ACHN (cell line): ENCODE measurements around the gene DCUN1D4.
"Not testable (repeated sequence)": the region's sequence is repeated elsewhere in the genome, so short reads cannot be mapped to it uniquely, and the experiment has no call there.

Source experiments
- DNase-seq: peaks from one replicate; pipeline ENCODE4 v3.0.0-alpha.2; 2015
- in situ Hi-C: cut with HindIII; loops from 2 replicates; pipeline ENCODE4 v1.10.0; 2017; ENCODE audit warnings: low sequenced_read_pairs, low pct_ligation_motif_present, low pct_unique_long_range_greater_than_20kb

The DCUN1D4 gene

DNA sequence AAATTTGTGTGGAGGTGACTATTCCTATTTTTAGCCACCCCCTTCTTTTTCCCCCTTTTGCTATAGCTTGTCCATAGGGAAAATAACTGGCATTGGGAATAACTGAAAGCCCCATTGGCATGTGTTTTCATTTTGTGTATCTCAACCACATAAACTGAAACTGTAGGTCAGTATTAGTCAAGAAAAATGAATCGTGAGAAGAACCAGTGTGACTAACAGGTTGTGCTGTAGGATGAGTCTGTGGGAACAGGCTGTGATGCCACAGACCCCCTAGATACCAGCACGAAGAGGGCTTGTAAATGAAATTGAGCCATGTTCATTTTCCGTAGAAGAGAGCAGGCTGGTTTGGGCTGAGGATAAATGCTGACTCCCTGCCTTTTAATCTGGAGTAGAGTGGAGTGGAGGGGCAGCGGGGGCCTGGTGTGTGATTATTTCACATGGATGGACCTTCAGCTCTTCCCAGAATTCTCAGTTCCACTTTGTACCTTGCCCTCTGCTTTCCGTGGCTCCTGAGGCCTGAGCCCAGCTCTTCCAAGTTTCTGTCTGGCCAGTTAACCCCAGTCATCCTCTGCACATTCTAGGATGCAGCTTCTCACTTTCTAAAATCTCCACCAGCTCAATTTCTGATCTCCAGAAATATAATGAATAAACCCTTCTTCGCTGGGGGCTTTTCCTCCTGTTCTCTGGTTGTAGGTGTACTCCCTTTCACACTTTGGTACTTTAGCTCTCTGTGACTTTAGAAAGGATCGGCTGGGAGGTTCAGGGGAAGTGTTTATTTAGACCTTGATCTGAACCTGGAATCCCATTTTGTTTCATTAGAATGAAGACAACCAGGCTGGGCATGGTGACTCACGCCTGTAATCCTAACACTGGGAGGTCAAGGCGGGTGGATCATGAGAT lies 37.3 kb downstream of the DCUN1D4 start:
- in situ Hi-C loops, result no loop called here
- no peak for DNase-seq

DNA sequence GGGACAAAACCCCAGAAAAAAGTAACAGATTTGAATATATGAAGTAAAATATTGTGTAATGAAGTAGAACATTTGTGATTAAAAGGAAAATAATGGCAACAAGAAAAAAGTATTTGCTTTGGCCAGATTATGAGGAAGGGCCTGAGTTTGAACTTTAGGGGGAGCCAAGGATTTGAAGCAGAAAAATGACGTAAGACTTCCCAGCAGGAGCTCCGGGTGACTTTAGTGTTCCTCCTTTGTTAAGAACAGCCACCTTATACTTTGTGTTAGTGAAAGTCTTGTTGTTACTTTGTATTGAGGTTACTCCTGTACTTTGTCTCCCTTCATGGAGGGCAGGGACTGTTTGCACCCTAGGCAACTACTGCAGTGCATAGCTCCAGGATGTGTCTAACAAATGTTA lies 41.1 kb downstream of the DCUN1D4 start:
- in situ Hi-C loops, result no loop called here
- no peak for DNase-seq

DNA sequence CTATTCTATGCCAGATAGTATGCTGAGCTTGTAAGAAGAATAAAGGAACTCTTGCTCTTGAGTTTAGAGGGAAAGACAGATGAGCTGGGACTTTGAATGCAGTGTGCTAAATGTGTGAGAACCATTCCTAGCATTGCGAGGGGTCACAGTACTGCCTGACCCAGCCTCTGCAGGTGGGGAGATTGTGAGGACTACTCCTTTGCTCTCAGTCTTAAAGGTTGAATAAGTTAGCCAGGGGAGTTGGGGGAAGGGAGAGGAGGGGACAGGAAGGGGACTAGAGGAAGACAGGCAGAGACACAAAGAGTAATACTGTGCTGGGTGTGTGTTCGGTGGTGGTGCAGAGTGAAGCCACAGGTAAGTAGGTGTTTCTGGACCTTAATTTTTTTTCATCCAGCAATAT lies 41.7 kb downstream of the DCUN1D4 start:
- DNase-seq, result no peak
- in situ Hi-C loops, result no loop called here

DNA sequence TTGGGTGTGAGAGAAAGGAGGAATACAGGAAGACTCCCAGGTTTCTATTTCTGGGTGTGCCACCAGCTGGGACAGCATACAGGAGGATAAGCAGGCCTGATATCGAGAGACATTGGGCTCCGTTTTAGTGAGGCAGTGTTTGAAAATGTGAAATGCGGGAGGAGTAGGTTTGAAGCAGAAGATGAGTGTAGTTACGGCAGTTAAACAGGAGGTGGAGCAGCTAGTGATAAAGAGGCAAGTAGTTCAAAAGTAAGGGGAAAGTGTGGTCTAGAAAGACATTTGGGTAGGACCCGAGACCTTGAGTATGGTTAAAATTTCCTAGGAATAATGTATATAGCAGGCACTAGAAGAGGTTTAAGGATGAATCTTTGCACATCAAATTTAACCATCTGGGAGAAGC lies 42.4 kb downstream of the DCUN1D4 start:
- in situ Hi-C loops, result no loop called here
- DNase-seq, result peak; percentile 41

DNA sequence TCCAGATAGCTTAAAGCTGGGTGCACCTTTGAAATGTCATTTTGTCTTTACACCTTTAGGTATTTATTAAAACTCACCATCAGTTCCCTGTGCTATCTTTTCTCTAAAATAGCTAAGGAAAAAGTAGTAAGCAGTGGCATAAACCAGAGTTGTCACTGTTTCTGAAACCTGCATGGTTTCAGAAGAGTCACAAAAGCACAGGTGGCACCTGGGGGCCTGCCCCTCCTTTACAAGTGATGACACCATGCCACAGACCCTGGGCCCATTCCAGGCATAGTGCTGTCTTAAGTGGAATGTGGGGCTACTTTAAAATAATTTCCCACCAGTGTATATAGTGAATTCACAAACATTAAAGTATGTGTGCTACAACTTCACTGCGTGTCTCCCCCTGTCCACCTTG lies 47.8 kb downstream of the DCUN1D4 start:
- in situ Hi-C loops, result no loop called here
- DNase-seq, result no peak

DNA sequence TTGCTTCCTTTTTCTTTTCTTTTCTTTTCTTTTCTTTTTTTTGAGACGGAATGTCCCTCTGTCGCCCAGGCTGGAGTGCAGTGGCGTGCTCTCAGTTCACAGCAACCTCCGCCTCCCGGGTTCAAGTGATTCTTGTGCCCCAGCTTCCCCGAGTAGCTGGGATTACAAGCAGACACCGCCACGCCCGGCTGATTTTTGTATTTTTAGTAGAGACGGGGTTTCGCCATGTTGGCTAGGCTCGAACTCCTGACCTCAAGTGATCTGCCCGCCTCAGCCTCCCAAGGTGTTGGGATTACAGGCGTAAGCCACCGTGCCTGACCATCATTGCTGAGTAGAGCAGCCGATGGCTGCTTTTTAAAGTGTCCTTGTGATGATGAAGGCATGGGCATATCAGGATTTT lies 50.4 kb downstream of the DCUN1D4 start:
- DNase-seq, in situ Hi-C loops: not testable (repeated sequence)

DNA sequence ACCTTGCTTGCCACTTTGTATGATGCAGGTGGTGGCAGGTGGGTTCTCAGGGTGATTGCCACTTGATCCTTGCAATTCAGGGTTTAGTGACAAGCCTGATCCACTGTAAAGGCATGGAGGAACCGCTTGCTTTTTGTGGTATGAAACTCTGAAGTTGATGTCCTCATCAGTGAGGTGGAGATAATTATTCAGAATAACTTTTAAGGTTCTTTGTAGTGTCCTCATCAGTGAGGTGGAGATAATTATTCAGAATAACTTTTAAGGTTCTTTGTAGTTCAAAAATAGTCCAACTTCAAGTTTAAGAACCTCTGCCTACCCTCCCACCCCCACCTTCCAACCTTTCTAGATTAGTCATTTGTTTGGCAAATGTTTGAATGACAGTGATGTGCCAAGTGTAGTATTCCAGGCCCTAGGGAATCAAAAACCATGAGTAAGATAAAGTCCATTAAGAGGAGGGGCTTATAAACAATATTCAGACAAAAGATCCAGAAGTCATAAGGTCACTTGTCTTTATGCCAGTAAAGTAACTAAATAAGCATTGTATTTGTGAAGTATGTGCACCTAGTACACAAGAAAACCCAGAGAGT lies 51.2 kb downstream of the DCUN1D4 start:
- in situ Hi-C loops, result no loop called here
- DNase-seq, result peak; percentile 13

DNA sequence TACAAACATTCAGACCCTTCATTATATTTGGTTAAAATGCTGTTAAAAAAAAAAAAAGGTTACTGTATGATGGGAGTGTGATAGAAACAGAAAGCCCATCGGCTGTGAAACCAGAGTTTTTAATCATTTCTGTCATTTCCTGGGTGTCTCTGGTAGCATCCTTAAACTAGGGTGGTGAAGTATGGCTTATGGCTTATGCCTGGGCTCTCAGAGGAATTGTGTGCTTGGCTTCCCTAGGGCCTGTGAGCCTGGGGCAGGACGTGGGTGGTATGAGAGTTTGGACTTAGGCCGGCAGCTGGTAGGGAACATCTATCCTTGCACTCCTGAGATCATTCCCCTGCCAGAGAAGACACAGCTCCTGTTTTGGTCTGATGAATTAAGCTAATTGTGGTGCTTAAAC lies 52.2 kb downstream of the DCUN1D4 start:
- DNase-seq, result no peak
- in situ Hi-C loops, result no loop called here

DNA sequence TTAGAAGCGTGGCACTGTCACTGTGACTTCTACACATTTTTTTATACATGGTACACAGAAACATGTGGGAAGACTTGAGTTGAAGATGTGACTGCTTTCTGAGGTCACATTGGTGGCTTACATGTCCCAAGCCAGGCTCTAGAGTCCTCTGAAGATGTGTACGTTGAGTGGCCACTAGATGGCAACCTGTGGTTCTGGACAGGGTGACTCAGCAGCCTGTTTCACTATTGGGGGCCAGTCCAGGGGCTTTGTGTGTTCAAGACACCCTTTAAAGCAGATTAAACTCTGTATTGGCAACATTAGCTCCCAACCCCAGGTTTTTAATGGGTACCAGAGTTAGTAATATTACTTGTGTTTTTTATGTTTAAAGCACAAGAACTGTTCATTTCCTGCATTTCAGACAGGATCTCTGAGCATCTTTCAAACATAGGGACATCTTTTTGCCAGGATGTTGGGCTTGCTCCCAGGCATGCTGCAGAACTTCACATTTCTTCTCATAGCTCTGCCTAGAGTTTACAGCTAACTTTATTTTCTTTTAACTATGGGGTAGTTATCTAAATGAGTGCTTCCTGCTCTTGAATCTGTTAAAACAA lies 53.0 kb downstream of the DCUN1D4 start:
- in situ Hi-C loops, result no loop called here

DNA sequence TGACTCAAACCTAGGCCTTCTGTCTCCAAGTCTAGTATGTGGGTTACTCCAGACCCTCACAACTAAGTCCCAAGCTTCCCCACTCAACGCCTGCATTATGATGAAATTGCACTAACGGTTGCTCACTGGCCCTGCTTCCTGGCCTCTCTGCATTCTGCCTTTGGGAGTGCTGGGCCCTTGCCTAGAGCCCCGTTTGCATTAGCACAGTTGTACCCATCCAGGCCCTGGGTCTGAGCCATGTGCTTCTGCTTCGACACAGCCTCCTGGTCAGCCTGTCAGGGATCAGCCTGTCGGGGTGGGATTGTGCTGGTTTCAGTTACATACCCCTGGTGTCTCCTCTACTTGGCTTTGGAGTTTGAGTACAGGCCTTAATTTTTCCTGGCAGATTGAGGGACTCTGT lies 58.4 kb downstream of the DCUN1D4 start:
- DNase-seq, result no peak
- in situ Hi-C loops, result no loop called here

More for the DNA sequence above, 53.0 kb downstream of the DCUN1D4 start:
- DNase-seq, result peak; percentile 58

DNA sequence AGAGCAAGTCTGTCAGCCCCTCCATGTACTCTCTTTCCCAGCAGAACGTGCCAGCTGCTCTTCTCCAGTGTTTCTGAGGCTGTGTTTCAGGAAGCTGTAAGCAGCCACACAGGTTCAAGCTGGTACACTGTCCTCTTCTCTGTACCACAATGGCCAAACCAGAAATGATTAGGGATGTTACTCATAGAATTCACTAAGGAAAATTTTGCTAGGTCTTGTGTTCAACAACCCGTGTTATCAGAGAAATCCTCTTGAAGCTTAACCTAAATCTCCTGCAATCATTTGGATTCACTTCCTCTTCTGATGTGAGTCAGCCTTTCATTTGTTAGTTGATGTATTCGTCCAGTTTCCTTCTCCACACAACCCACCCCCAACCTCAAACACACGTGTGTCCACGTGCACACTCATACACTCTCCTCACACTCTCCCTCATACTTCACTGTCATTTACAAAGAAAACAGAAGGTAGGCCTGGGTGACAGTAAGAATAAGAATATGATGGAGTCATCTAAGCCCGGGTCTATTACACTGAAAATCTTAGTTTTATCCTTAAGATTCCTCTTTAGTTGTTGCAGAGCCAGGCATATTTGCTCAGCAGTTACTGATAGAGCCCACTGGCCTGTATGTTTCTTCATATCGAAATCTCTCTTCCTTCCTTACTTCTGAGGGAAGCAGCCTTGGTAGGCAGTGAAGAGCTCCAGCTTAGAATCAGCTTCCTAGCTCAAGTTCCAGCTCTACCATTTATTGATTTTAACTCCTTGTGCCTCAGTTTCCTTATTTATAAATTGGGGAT lies 63.4 kb downstream of the DCUN1D4 start:
- DNase-seq, result no peak
- in situ Hi-C loops, result no loop called here

DNA sequence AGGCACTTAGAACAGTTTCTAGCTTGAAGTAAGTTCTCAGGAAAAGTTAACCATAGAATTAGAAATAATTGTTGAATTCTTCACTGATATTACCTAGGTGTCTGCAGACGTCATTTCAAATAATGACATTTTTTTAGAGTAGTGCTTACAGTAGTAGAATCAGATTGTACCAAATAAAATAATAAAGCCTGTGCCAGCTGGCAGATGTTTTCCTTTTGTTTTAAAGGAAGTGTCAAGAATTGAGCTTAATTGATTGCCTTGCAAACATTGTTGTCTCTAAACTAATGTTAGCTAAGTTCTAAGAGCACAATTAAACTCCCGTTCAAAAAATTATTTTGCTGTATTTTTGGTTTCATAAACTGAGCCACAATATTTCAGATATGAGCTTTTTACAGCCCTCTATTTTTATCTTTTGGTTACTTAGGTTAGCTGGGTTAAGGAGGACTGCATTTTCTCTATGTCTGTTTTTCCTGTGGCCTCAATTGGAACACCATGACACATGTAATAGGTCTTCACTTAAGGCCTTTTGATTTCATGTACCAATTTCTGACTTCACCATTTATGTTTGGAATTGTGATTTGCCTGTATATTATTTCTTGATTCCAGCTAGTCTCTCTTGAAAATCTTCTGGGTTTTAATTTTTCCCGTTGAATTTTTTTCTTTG lies 64.2 kb downstream of the DCUN1D4 start:
- DNase-seq, result no peak
- in situ Hi-C loops, result no loop called here

DNA sequence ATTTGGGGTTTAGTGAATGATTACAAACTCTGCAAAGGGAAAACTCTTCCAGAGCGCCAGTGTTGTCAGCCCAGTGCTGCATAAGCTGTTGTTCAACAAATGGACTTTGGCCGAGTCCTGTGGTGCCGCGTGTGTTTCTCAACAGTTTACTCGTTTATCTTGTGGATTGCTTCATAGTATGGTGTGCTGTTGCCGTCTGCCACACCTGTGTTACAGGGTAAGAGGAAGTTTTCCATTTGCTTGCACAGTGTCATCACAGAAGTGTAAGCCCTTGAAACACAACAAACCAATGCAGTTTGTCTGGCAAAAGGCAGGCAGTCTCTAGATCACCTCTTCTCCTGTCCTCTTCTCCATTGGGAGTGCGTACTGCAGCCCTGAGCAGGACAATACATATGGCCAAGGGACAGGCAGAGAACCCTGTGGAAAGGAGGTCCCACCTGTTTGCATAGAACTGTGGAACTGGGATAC lies 66.3 kb downstream of the DCUN1D4 start:
- no peak for DNase-seq
- in situ Hi-C loops, result no loop called here

DNA sequence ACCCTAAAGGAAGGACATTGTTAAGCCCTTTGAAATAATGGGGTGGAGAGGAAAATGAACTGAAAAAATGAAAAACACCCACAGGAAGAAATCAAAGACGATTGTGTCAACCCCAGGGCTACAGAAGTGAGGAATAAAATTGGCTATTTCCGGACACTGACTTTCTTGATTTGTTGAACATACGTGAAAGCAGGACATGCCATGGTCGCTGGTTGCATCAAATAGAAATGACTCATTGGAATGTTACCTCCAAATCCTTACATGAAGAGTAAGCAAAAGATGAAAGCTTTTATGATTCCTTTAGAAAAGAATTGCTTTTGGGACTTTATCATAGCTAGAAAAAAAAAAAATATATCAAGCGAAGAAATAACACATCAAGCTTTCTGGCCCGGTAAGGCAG lies 75.3 kb downstream of the DCUN1D4 start:
- in situ Hi-C loops, result no loop called here
- DNase-seq, result no peak

DNA sequence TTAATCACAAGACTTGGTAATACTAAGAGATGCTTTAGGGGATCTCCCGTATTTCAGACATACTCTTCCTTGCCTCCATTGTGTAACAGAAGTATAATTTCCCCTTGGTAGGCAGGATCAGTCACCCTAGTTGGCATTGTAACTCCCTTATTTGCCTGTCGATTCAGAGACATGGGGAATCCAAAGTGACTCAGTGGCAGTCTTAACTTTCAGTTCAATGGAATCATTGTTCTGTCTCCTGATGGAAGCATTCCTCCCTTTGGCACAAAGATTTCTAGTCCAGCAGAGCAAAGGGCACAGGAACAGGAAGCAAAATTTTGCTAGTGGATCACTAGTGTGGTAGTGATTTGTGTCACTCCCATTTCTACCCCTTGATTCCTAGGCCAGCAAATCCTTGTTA lies 80.4 kb downstream of the DCUN1D4 start:
- no peak for DNase-seq
- in situ Hi-C loops, result no loop called here

DNA sequence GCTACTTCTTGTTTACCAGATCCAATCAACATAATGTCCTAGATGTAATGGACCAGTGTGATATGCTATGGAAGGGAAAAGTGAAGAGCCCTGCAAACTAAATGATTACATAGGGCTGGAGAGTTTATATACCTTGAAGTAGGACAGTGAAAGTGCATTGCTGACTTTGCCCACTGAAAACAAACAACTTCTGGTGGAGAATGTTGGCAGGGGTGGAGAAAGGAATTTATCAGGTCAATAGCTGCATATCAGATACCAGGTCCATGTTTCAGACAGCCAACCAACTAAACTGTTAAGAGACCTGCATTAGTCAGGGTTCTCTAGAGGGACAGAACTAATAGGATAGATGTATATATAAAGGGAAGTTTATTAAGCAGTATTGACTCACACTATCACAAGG lies 82.4 kb downstream of the DCUN1D4 start:
- in situ Hi-C loops, result no loop called here
- no peak for DNase-seq

DNA sequence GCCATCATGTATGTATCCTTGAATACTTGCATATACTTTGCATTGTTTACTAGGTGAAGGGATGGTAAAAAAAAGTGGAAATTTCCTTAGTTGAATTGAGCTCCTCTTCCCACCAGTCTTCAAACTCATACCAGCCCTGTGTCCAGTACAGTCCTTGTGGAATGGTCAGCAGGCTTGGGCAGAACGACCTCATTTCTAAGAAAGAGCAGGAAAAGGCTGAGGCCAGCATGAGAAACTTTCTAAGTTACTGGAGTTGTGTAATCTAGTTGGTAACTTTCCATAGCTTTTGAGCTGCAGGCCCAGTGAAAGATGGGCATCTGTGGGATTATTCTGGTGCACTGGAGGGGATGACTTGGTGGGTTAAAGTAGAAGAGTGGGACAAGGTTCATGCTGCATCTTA lies 87.6 kb downstream of the DCUN1D4 start:
- no peak for DNase-seq
- in situ Hi-C loops, result no loop called here

DNA sequence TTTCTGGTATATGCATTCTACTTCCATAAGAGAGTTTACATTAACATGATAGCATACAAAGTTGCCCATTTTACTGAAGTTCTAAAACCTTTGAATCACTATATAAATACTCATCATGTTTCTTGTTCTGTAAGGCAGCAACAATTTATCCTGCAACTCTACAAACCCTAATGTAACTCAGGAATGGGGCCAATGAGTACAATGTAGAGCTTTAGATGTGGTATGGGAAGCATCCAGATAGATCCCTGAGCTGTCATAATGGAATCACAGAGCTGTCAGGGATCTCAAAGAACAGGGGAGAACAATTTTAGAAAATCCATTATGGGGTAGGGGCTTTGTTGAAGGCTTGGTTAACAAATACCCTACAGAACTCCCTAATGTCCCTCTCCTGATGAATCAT lies 88.5 kb downstream of the DCUN1D4 start:
- no peak for DNase-seq
- in situ Hi-C loops, result no loop called here
